Mesenchymal stem cell (in vitro differentiated cells and primary cell): ENCODE results near the gene SEZ6.
A peak's percentile ranks its signal among the peaks of the same experiment; 100 is the strongest.

Source experiments
- DNase-seq: peaks from one replicate; pipeline ENCODE4 v3.0.0-alpha.2; 2013
- H2AFZ ChIP-seq: one replicate; pipeline ENCODE4 v1.6.1; 2013; ENCODE audit warnings: low read depth, mild to moderate bottlenecking, control low read depth, inconsistent platforms, low read length, moderate library complexity
- H2AK5ac ChIP-seq: 2 replicates; pipeline ENCODE4 v1.6.1; 2013; ENCODE audit warnings: low read length, moderate library complexity, mild to moderate bottlenecking, inconsistent platforms; ENCODE audit not compliant: severe bottlenecking
- H2BK120ac ChIP-seq: one replicate; pipeline ENCODE4 v1.6.1; 2013; ENCODE audit warnings: low read depth, mild to moderate bottlenecking, inconsistent platforms, low read length, moderate library complexity
- H2BK12ac ChIP-seq, 2 experiments: one replicate each; pipeline ENCODE4 v1.6.1; 2013; ENCODE audit warnings: inconsistent platforms in 2 of 2, low read length in 2 of 2, mild to moderate bottlenecking in 2 of 2, moderate library complexity in 2 of 2, control low read depth in 1 of 2
- H2BK15ac ChIP-seq: one replicate; pipeline ENCODE4 v1.6.1; 2013; ENCODE audit warnings: mild to moderate bottlenecking, low read depth, inconsistent platforms; ENCODE audit not compliant: poor library complexity, severe bottlenecking
- H2BK5ac ChIP-seq: 2 replicates; pipeline ENCODE4 v1.6.1; 2013; ENCODE audit warnings: low read depth, mild to moderate bottlenecking, low read length, control low read depth, inconsistent platforms; ENCODE audit not compliant: poor library complexity, severe bottlenecking
- H3K14ac ChIP-seq, 2 experiments: one replicate each; pipeline ENCODE4 v1.6.1; 2013; ENCODE audit warnings: inconsistent platforms in 2 of 2, low read length in 2 of 2, control low read depth in 1 of 2, mild to moderate bottlenecking in 1 of 2, moderate library complexity in 1 of 2
- H3K18ac ChIP-seq, 2 experiments: one replicate each; pipeline ENCODE4 v1.6.1; 2013; ENCODE audit warnings: inconsistent platforms in 2 of 2, low read length in 2 of 2, control low read depth in 1 of 2, low read depth in 1 of 2, mild to moderate bottlenecking in 1 of 2
- H3K23ac ChIP-seq, 2 experiments: one replicate each; pipeline ENCODE4 v1.6.1; 2013; ENCODE audit warnings: inconsistent platforms in 2 of 2, low read length in 2 of 2, mild to moderate bottlenecking in 2 of 2, moderate library complexity in 2 of 2, control low read depth in 1 of 2
- H3K27ac ChIP-seq: 2 replicates; pipeline ENCODE4 v1.5.1; 2013; ENCODE audit warnings: mild to moderate bottlenecking, moderate library complexity, low read length, control low read depth, inconsistent platforms; ENCODE audit not compliant: poor library complexity, severe bottlenecking
- H3K27me3 ChIP-seq, 2 experiments: 2 replicates each; pipeline versions ENCODE4 v1.6.1 to v1.7.0; 2013; ENCODE audit warnings: low read length in 2 of 2, mild to moderate bottlenecking in 2 of 2, moderate library complexity in 2 of 2, control low read depth in 1 of 2, inconsistent platforms in 1 of 2; ENCODE audit not compliant: control insufficient read depth in 1 of 2, insufficient read depth in 1 of 2
- H3K36me3 ChIP-seq, 2 experiments: 2 replicates each; pipeline versions ENCODE4 v1.6.1 to v1.7.0; 2013; ENCODE audit warnings: low read length in 2 of 2, control low read depth in 1 of 2, inconsistent platforms in 1 of 2, low read depth in 1 of 2, mild to moderate bottlenecking in 1 of 2; ENCODE audit not compliant: insufficient read depth in 2 of 2, control insufficient read depth in 1 of 2
- H3K4ac ChIP-seq, 2 experiments: one replicate each; pipeline ENCODE4 v1.6.1; 2013; ENCODE audit warnings: inconsistent platforms in 2 of 2, low read length in 2 of 2, mild to moderate bottlenecking in 2 of 2, moderate library complexity in 2 of 2, control low read depth in 1 of 2, low read depth in 1 of 2
- H3K4me1 ChIP-seq: 2 replicates; pipeline ENCODE4 v1.6.1; 2013; ENCODE audit warnings: low read depth, low read length, control low read depth; ENCODE audit not compliant: control insufficient read depth, insufficient read depth
- H3K4me2 ChIP-seq: 2 replicates; pipeline ENCODE4 v1.6.1; 2013; ENCODE audit warnings: low read length, mild to moderate bottlenecking, inconsistent platforms; ENCODE audit not compliant: poor library complexity, severe bottlenecking
- H3K4me3 ChIP-seq, 2 experiments: 2 replicates each; pipeline versions ENCODE4 v1.5.1 to v1.7.0; 2013; ENCODE audit warnings: low read length in 2 of 2, mild to moderate bottlenecking in 2 of 2, control low read depth in 1 of 2, low read depth in 1 of 2; ENCODE audit not compliant: insufficient read depth in 1 of 2
- H3K79me1 ChIP-seq: replicated peaks from 2 replicates; pipeline ENCODE4 v1.6.1; 2013; ENCODE audit warnings: mild to moderate bottlenecking, control low read depth, low read length, inconsistent platforms; ENCODE audit not compliant: poor library complexity, severe bottlenecking
- H3K9ac ChIP-seq: 2 replicates; pipeline ENCODE4 v1.7.0; 2013; ENCODE audit warnings: mild to moderate bottlenecking, low read length, moderate library complexity
- H3K9me3 ChIP-seq: 2 replicates; pipeline ENCODE4 v1.7.0; 2013; ENCODE audit warnings: mild to moderate bottlenecking, low read length; ENCODE audit not compliant: control insufficient read depth
- H4K8ac ChIP-seq: one replicate; pipeline ENCODE4 v1.6.1; 2013; ENCODE audit warnings: inconsistent platforms, mild to moderate bottlenecking, low read length, moderate library complexity
- H4K91ac ChIP-seq: one replicate; pipeline ENCODE4 v1.6.1; 2013; ENCODE audit warnings: mild to moderate bottlenecking, low read length, inconsistent platforms
- WGBS: methylation state at CpG from one replicate; pipeline ENCODE4 v1.1.7; 2013; ENCODE audit warnings: mixed read lengths; 5-methylcytosine and 5-hydroxymethylcytosine counted together

The SEZ6 gene

DNA sequence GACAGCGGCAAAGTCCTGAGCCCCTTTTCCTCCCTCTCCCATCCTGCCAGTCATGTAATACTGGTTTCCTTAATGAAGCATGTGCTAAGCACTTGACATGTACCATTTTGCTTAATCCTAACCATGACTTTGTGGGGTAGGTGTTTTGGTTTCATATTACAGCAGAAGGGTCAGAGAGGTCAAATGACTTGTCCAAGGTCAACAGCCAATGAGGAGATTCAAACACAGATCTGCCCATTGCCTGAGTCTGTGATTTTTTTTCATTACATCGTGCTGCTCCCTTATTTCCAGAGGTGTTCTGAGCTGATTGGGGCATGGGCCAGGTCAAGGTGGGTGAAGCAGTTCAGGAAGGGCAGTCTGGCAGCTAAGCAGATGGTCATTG is 36.9 kb downstream of the SEZ6 start:
- no peak overlapping the region for H4K91ac ChIP-seq
- H2BK12ac ChIP-seq = no peak overlapping the region
- H3K4me3 ChIP-seq = no peak overlapping the region
- no peak overlapping the region for H3K14ac ChIP-seq
- H2AK5ac ChIP-seq = no peak overlapping the region
- H4K8ac ChIP-seq = no peak overlapping the region
- no peak overlapping the region for H3K4me2 ChIP-seq
- H3K9ac ChIP-seq = no peak overlapping the region
- no peak overlapping the region for H3K27ac ChIP-seq
- H3K9me3 ChIP-seq = no peaks in the 10 kb centered on the region
- WGBS = 59% methylated on average over 1 of the region's 2 CpGs
- DNase-seq = no peak
- peaks cover 20% of the 10 kb centered on the region for H3K4me1 ChIP-seq
- H3K4ac ChIP-seq = no peak overlapping the region
- H3K36me3 ChIP-seq = no peaks in the 10 kb centered on the region
- H3K18ac ChIP-seq = no peak overlapping the region
- H3K27me3 ChIP-seq = peaks cover 53 to 92% of the 10 kb centered on the region in 2 experiments
- no peak overlapping the region for H2BK5ac ChIP-seq
- H2BK120ac ChIP-seq = no peak overlapping the region
- no peak overlapping the region for H3K23ac ChIP-seq
- H3K79me1 ChIP-seq = no peaks in the 10 kb centered on the region
- no peak overlapping the region for H2BK15ac ChIP-seq
- no peak overlapping the region for H2AFZ ChIP-seq

DNA sequence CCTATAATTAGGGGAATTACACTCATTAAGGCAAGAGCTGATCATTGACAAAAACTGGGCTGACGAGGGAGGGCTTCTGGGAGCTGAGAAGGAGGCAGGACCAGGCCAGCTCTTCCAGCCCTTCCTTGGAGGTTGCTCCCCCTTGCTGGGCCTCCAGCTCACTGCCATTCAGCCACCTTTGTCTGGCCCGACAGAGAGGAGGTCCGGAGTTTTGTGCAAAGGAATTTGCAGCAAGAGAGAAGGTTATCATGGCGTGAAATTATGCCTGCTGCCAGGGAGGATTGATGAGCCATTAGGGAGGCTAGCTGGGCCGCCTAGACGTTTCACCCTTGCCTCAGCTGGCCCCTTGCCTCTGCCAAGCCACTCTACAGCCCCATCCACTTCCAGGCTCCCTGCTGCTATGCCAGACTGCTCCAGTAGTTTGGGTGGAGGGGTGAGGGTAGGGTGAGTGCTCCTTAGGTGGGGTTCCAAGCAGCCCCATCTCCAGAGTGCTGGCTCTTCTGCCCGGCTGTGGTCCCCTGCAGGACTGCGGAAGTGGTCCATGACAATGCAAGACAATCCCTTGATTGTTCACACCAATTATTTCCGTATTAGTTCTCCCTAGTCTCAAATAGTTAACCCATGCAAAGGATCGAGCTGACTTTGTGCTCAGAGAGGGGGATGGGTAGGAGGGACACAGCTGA is 37.5 kb downstream of the SEZ6 start:
- H3K27me3 ChIP-seq = peaks cover 55 to 92% of the 10 kb centered on the region in 2 experiments
- H2AK5ac ChIP-seq = peak overlapping the region; percentile 26
- no peak overlapping the region for H3K4me2 ChIP-seq
- no peak overlapping the region for H4K8ac ChIP-seq
- H2BK120ac ChIP-seq = no peak overlapping the region
- H3K14ac ChIP-seq = peak overlapping the region in 1 of 2 experiments; percentile 9
- H2AFZ ChIP-seq = no peak overlapping the region
- no peak overlapping the region for H2BK15ac ChIP-seq
- no peak overlapping the region for H3K18ac ChIP-seq
- no peaks in the 10 kb centered on the region for H3K9me3 ChIP-seq
- H2BK5ac ChIP-seq = no peak overlapping the region
- no peak overlapping the region for H3K4me3 ChIP-seq
- H3K36me3 ChIP-seq = no peaks in the 10 kb centered on the region
- H3K4ac ChIP-seq = no peak overlapping the region
- H3K23ac ChIP-seq = peak overlapping the region in 1 of 2 experiments; percentile 16
- 34% methylated on average over 6 of the region's 10 CpGs for WGBS
- H3K79me1 ChIP-seq = no peaks in the 10 kb centered on the region
- no peak overlapping the region for H2BK12ac ChIP-seq
- no peak for DNase-seq
- H4K91ac ChIP-seq = no peak overlapping the region
- H3K4me1 ChIP-seq = peaks cover 21% of the 10 kb centered on the region
- no peak overlapping the region for H3K27ac ChIP-seq
- no peak overlapping the region for H3K9ac ChIP-seq

DNA sequence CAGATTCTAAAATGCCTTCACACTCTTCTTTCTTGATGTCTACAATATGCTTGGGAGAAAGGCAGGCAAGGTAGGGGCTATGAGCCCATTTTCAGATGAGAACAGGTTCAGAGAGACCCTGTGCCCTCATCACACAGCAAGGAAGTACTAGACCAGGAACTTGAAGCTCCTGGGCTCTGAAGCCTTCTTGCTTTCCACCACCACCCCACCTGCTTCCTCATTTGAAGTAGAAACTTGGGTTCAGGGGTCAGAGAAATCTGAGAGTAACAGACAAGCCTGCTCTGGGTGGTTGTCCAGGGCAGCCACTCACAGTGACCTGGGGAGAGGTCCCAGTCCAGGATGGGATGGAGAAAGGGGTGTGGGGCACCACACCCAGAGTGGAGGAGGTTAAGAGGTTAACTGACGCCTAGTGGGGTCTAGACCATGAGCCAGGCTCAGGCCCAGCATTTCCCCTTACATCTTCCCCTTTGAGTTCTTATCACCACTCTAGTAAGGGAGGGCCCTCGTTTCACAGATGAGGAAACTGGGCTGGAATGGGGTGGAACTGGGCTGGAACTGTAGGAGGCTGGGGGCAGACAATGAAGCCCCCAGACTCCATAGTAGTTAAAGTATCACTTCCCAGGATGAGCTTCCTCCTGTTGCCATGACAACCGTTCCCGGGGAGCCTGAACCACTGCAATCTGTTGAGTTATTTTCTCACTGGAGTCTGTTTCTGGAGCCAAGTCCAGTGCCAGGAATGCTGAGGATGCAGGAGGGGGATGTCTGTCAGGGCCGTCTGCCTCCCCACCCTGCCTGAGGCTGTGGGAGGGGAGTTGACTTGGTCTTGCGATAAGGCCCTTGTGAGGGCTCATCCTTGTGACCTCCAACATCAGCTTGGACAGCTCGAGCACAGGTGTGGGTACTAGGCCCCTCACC is 38.4 kb downstream of the SEZ6 start:
- no peak overlapping the region for H2BK120ac ChIP-seq
- no peak overlapping the region for H3K4me3 ChIP-seq
- no peak overlapping the region for H2BK15ac ChIP-seq

DNA sequence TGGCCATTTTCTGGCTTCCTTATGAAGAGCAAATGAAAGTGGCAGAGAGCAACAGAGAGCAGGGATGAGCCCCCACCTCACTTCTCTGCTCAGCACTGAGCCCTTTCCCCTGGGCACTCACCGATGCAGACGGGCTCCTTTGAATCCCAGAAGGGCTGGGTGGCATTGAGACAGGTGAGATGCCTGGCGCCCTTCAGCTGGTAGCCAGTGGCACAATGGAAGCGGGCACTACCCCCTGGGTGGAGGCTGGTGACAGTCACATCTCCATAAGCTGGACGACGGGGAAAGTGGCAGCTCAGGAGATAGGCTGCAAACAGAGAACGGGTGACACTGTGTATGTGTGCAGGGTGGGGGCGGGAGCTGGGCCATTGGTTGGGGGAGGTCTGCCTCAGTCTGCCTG is 42.0 kb downstream of the SEZ6 start:
- no peak overlapping the region for H3K9ac ChIP-seq
- no peak overlapping the region for H3K14ac ChIP-seq
- no peak overlapping the region for H2BK120ac ChIP-seq
- H2BK5ac ChIP-seq = no peak overlapping the region
- no peak overlapping the region for H3K4ac ChIP-seq
- H3K9me3 ChIP-seq = no peaks in the 10 kb centered on the region
- H4K8ac ChIP-seq = peak overlapping the region; percentile 27
- no peak overlapping the region for H2BK15ac ChIP-seq
- no peak overlapping the region for H2AK5ac ChIP-seq
- H3K36me3 ChIP-seq = no peaks in the 10 kb centered on the region
- no peak overlapping the region for H3K4me2 ChIP-seq
- 80% methylated on average over 8 of the region's 8 CpGs for WGBS
- H2BK12ac ChIP-seq = no peak overlapping the region
- no peak overlapping the region for H3K27ac ChIP-seq
- no peak overlapping the region for H3K4me3 ChIP-seq
- H4K91ac ChIP-seq = no peak overlapping the region
- peaks cover 16% of the 10 kb centered on the region for H3K4me1 ChIP-seq
- H3K27me3 ChIP-seq = peaks cover 40 to 76% of the 10 kb centered on the region in 2 experiments
- H2AFZ ChIP-seq = no peak overlapping the region
- H3K23ac ChIP-seq = no peak overlapping the region
- no peaks in the 10 kb centered on the region for H3K79me1 ChIP-seq
- H3K18ac ChIP-seq = no peak overlapping the region
- no peak for DNase-seq

More for the DNA sequence above, 38.4 kb downstream of the SEZ6 start:
- no peak overlapping the region for H2AFZ ChIP-seq
- H3K4ac ChIP-seq = no peak overlapping the region
- H3K18ac ChIP-seq = no peak overlapping the region
- no peak overlapping the region for H3K9ac ChIP-seq
- peaks cover 49 to 88% of the 10 kb centered on the region in 2 experiments for H3K27me3 ChIP-seq
- no peak overlapping the region for H2BK12ac ChIP-seq
- H3K23ac ChIP-seq = peak overlapping the region in 1 of 2 experiments; percentile 16
- H3K79me1 ChIP-seq = no peaks in the 10 kb centered on the region
- no peaks in the 10 kb centered on the region for H3K9me3 ChIP-seq
- no peak overlapping the region for H3K14ac ChIP-seq
- H2AK5ac ChIP-seq = peak overlapping the region; percentile 27
- H3K27ac ChIP-seq = no peak overlapping the region
- no peak overlapping the region for H4K8ac ChIP-seq
- peaks cover 21% of the 10 kb centered on the region for H3K4me1 ChIP-seq
- WGBS = 74% methylated on average over 6 of the region's 7 CpGs
- H3K4me2 ChIP-seq = no peak overlapping the region
- H3K36me3 ChIP-seq = no peaks in the 10 kb centered on the region
- no peak for DNase-seq
- no peak overlapping the region for H2BK5ac ChIP-seq
- H4K91ac ChIP-seq = no peak overlapping the region
